ENCODE results near the gene CCSER1. TPM values are rescaled to one million over a fixed set of nuclear protein-coding genes. Genes with fewer than 3 reads are reported as not detected.

CCSER1 gene
- total and polyA plus RNA-seq, 2 experiments from 2014 or later = 2.9 to 3.4 TPM

- ATAC-seq = peak; percentile 25
- peaks cover 18% of the 10 kb centered on the region for H3K27me3 Mint-ChIP-seq (ENCODE audit: insufficient read depth, low read depth, poor library complexity)
- Histone ChIP-seq H3K27me3 (ENCODE audit: insufficient read depth) (peaks cover 48% of the 10 kb centered on the region), H3K4me3 (peak overlapping the region; percentile 88), H4K20me1 (replicated peaks; ENCODE audit: insufficient read depth) (no peaks in the 10 kb centered on the region), H2AFZ (peak overlapping the region; percentile 96), H3K27ac (ENCODE audit: low read depth) (no peak overlapping the region), H3K36me3 (ENCODE audit: insufficient read depth) (no peaks in the 10 kb centered on the region), H3K4me1 (ENCODE audit: insufficient read depth) (peaks cover 28% of the 10 kb centered on the region), H3K9me2 (ENCODE audit: insufficient read depth) (no peaks in the 10 kb centered on the region), H3K4me2 (peak overlapping the region; percentile 91), H3K79me2 (replicated peaks; ENCODE audit: insufficient read depth) (no peaks in the 10 kb centered on the region), H3F3A (replicated peaks; ENCODE audit: low read depth) (0 out of 2 replicates have a peak, but pooled peaks cover 8% of the 10 kb centered on the region)
- H3K4me3 Mint-ChIP-seq = peak overlapping the region; percentile 87
- TF ChIP-seq ZNF114 (CRISPR knock-in tag; IDR thresholded peaks at IDR 0.05) (no peak), JUNB (IDR thresholded peaks at IDR 0.05; ENCODE audit: unreplicated experiment) (no peak), CTCF (conservative IDR thresholded peaks at IDR 0.05; ENCODE audit: low read depth in 2 of 2) (no peak), REST (IDR thresholded peaks at IDR 0.05; ENCODE audit: unreplicated experiment) (no peak), EZH2phosphoT487 (IDR thresholded peaks at IDR 0.05; ENCODE audit: unreplicated experiment) (no peak), CREB1 (CRISPR knock-in tag; IDR thresholded peaks at IDR 0.05; ENCODE audit: low read depth) (no peak), ZNF331 (CRISPR knock-in tag; IDR thresholded peaks at IDR 0.05; ENCODE audit: low read depth) (no peak)
- H3K4me1 Mint-ChIP-seq = peaks cover 28% of the 10 kb centered on the region
- no peak overlapping the region for H3K27ac Mint-ChIP-seq
- H3K36me3 Mint-ChIP-seq (ENCODE audit: low read depth) = no peaks in the 10 kb centered on the region; the same call in 2 of the 3 replicates
- no peaks in the 10 kb centered on the region for H3K9me3 Mint-ChIP-seq
- DNase-seq (ENCODE audit: low spot score) = peak; percentile 47
Observed at GRCh38 chr4:90126805-90127204, 389 bp upstream of the CCSER1 start.

DNA sequence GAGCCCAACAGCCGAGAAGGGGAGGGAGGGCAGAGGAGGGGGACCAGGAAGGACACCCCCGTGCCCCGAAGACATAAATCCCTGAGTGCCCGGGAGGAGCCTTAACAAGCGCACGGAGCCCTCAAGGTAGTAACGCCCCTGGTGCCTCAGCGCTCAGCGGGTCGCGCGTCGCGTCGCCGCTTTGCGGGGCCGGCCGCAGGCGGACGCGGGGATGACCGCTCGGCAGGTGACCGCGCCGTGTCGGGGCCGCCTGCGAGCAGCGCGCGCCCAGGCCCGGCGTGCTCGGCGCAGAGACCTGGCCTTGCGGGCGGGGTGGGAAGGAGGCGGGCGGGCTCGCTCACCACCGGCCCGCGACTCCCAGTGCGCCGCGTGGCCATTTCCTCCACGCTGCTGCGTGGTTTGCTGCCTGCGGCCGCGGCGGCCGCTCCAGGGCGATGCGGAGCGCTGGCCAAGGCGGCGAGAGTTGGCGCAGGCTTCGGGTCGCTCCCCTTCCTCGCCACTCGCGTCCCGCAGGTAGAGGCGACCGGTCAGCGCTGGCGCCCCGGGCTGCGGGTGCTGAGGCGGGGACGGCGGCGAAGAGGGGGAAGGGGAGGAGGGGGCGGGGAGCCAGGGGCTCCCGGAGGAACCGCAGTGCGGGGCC lies 632 bp downstream of the CCSER1 start:
- H3K27ac ChIP-seq (ENCODE audit: low read depth) = no peak overlapping the region
- DNase-seq (ENCODE audit: low spot score) (peak; percentile 60), ATAC-seq (peak; percentile 67)
- H3F3A ChIP-seq (replicated peaks; ENCODE audit: low read depth) = 0 out of 2 replicates have a peak, but pooled peaks cover 8% of the 10 kb centered on the region
- Mint-ChIP-seq H3K9me3 (no peaks in the 10 kb centered on the region), H3K4me1 (peaks cover 25% of the 10 kb centered on the region), H3K4me3 (peak overlapping the region; percentile 87), H3K36me3 (ENCODE audit: low read depth) (no peaks in the 10 kb centered on the region; the same call in 2 of the 3 replicates), H3K27ac (no peak overlapping the region), H3K27me3 (ENCODE audit: insufficient read depth, low read depth, poor library complexity) (peaks cover 18% of the 10 kb centered on the region)
- H3K27me3 ChIP-seq (ENCODE audit: insufficient read depth) = peaks cover 48% of the 10 kb centered on the region
- H3K36me3 ChIP-seq (ENCODE audit: insufficient read depth) = no peaks in the 10 kb centered on the region
- no peaks in the 10 kb centered on the region for H4K20me1 ChIP-seq (replicated peaks; ENCODE audit: insufficient read depth)
- no peaks in the 10 kb centered on the region for H3K79me2 ChIP-seq (replicated peaks; ENCODE audit: insufficient read depth)
- H3K9me2 ChIP-seq (ENCODE audit: insufficient read depth) = no peaks in the 10 kb centered on the region
- peaks cover 25% of the 10 kb centered on the region for H3K4me1 ChIP-seq (ENCODE audit: insufficient read depth)
- H3K4me3 ChIP-seq = peak overlapping the region; percentile 88
- peak overlapping the region; percentile 96 for H2AFZ ChIP-seq
- peak overlapping the region; percentile 91 for H3K4me2 ChIP-seq
- TF ChIP-seq, protein P1, sequence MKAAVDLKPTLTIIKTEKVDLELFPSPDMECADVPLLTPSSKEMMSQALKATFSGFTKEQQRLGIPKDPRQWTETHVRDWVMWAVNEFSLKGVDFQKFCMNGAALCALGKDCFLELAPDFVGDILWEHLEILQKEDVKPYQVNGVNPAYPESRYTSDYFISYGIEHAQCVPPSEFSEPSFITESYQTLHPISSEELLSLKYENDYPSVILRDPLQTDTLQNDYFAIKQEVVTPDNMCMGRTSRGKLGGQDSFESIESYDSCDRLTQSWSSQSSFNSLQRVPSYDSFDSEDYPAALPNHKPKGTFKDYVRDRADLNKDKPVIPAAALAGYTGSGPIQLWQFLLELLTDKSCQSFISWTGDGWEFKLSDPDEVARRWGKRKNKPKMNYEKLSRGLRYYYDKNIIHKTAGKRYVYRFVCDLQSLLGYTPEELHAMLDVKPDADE (IDR thresholded peaks at IDR 0.05) = no peak
